HEK293 (cell line): ENCODE results near the gene NDST3.

Experiments used
- CTCF ChIA-PET: fragments of 350-600 bp; formaldehyde crosslinking; extraction: SDS; loops from one replicate; lab custom pipeline; 2021; ENCODE audit warnings: antibody characterized with exemption; lab: Yijun Ruan, JAX
- POLR2A ChIA-PET: fragments of 300-600 bp; formaldehyde crosslinking; extraction: SDS; loops from one replicate; lab custom pipeline; 2020; ENCODE audit warnings: antibody characterized with exemption, inconsistent platforms; lab: Yijun Ruan, JAX
- H3K27ac ChIP-seq: fragments of 200-500 bp; sonication (Bioruptor generic); 2 replicates; pipeline ENCODE4 v1.5.1; 2014; ENCODE audit warnings: low read depth, low read length, control low read depth, inconsistent platforms; ENCODE audit errors: extremely low read depth
- H3K36me3 ChIP-seq, 2 experiments: fragments of 200-500 bp in 1 of 2; sonication (Bioruptor generic) in 1 of 2; 1 replicate in 1 of 2; 2 replicates in 1 of 2; pipeline ENCODE4 v1.5.1; 2014 to 2017; ENCODE audit warnings: inconsistent platforms in 2 of 2, low read length in 2 of 2; ENCODE audit not compliant: control insufficient read depth in 2 of 2, insufficient read depth in 1 of 2
- H3K4me1 ChIP-seq: fragments of 200-500 bp; sonication (Bioruptor generic); 2 replicates; pipeline ENCODE4 v1.5.1; 2014; ENCODE audit warnings: mild to moderate bottlenecking, low read length, inconsistent platforms; ENCODE audit not compliant: control insufficient read depth, insufficient read depth
- H3K4me3 ChIP-seq: 2 replicates; pipeline ENCODE4 v1.5.1; 2011; ENCODE audit warnings: low read depth, mild to moderate bottlenecking, control low read depth, low read length, moderate library complexity
- H3K9me3 ChIP-seq: fragments of 200-500 bp; sonication (Bioruptor generic); 2 replicates; pipeline ENCODE4 v1.5.1; 2014; ENCODE audit warnings: low read depth, low read length, inconsistent platforms; ENCODE audit not compliant: control insufficient read depth, insufficient read depth
- BCL11B ChIP-seq: fragments of 450-650 bp; formaldehyde crosslinking; IDR thresholded peaks from 2 replicates; pipeline ENCODE4 v1.5.1; 2016; ENCODE audit warnings: low read depth, missing biosample characterization, missing genetic modification characterization
- FEZF1 ChIP-seq: fragments of 450-650 bp; formaldehyde crosslinking; IDR thresholded peaks from 2 replicates; pipeline ENCODE4 v1.5.1; 2016; ENCODE audit warnings: missing biosample characterization, missing genetic modification characterization
- GFI1B ChIP-seq: fragments of 450-650 bp; formaldehyde crosslinking; IDR thresholded peaks from 2 replicates; pipeline ENCODE4 v1.5.1; 2016; ENCODE audit warnings: missing biosample characterization, missing genetic modification characterization
- GLIS1 ChIP-seq: fragments of 450-650 bp; formaldehyde crosslinking; IDR thresholded peaks from 2 replicates; pipeline ENCODE4 v1.5.1; 2016; ENCODE audit warnings: missing biosample characterization, missing genetic modification characterization
- KLF9 ChIP-seq: fragments of 450-650 bp; formaldehyde crosslinking; IDR thresholded peaks from 2 replicates; pipeline ENCODE4 v1.5.1; 2016; ENCODE audit warnings: missing biosample characterization, missing genetic modification characterization, low read depth
- RBAK ChIP-seq: fragments of 450-650 bp; formaldehyde crosslinking; IDR thresholded peaks from 2 replicates; pipeline ENCODE4 v1.5.1; 2016; ENCODE audit warnings: missing biosample characterization, missing genetic modification characterization
- SP2 ChIP-seq: fragments of 450-650 bp; formaldehyde crosslinking; IDR thresholded peaks from 2 replicates; pipeline ENCODE4 v1.5.1; 2016; ENCODE audit warnings: missing biosample characterization, missing genetic modification characterization
- SP7 ChIP-seq: fragments of 450-650 bp; formaldehyde crosslinking; IDR thresholded peaks from 2 replicates; pipeline ENCODE4 v1.5.1; 2016; ENCODE audit warnings: missing biosample characterization, missing genetic modification characterization
- YY2 ChIP-seq: fragments of 450-650 bp; formaldehyde crosslinking; IDR thresholded peaks from 2 replicates; pipeline ENCODE4 v1.5.1; 2016; ENCODE audit warnings: missing biosample characterization, missing genetic modification characterization
- ZEB2 ChIP-seq: fragments of 450-650 bp; formaldehyde crosslinking; IDR thresholded peaks from 2 replicates; pipeline ENCODE4 v1.5.1; 2016; ENCODE audit warnings: missing biosample characterization, missing genetic modification characterization
- ZFHX2 ChIP-seq: fragments of 450-650 bp; formaldehyde crosslinking; conservative IDR thresholded peaks from 2 replicates; pipeline ENCODE4 v1.5.1; 2016; ENCODE audit warnings: missing biosample characterization, missing genetic modification characterization
- ZFP69B ChIP-seq: fragments of 450-650 bp; formaldehyde crosslinking; IDR thresholded peaks from 2 replicates; pipeline ENCODE4 v1.5.1; 2016; ENCODE audit warnings: missing biosample characterization, missing genetic modification characterization
- ZNF157 ChIP-seq: fragments of 450-650 bp; formaldehyde crosslinking; IDR thresholded peaks from 2 replicates; pipeline ENCODE4 v1.5.1; 2016; ENCODE audit warnings: missing biosample characterization, missing genetic modification characterization
- ZNF596 ChIP-seq: fragments of 450-650 bp; IDR thresholded peaks from 2 replicates; pipeline ENCODE4 v1.5.0; 2018; ENCODE audit warnings: missing biosample characterization, mild to moderate bottlenecking, missing genetic modification characterization, moderate library complexity
- ZNF670 ChIP-seq: fragments of 450-650 bp; formaldehyde crosslinking; IDR thresholded peaks from 2 replicates; pipeline ENCODE4 v1.5.1; 2016; ENCODE audit warnings: missing biosample characterization, missing genetic modification characterization, low read depth
- TF ChIP-seq, protein P1 (sequence below): fragments of 450-650 bp; formaldehyde crosslinking; IDR thresholded peaks from 2 replicates; pipeline ENCODE4 v1.5.1; 2016; ENCODE audit warnings: missing biosample characterization, missing genetic modification characterization, borderline replicate concordance
- TF ChIP-seq, protein P2 (sequence below): fragments of 450-650 bp; formaldehyde crosslinking; IDR thresholded peaks from 2 replicates; pipeline ENCODE4 v1.5.1; 2016; ENCODE audit warnings: missing biosample characterization, missing genetic modification characterization
- TF ChIP-seq, protein P3 (sequence below): fragments of 450-650 bp; formaldehyde crosslinking; IDR thresholded peaks from 2 replicates; pipeline ENCODE4 v1.5.1; 2016; ENCODE audit warnings: missing biosample characterization, missing genetic modification characterization
- TF ChIP-seq, protein P4 (sequence below): fragments of 450-650 bp; formaldehyde crosslinking; IDR thresholded peaks from 2 replicates; pipeline ENCODE4 v1.5.1; 2016; ENCODE audit warnings: missing biosample characterization, missing genetic modification characterization, low read depth
- TF ChIP-seq, protein P5 (sequence below): fragments of 450-650 bp; formaldehyde crosslinking; IDR thresholded peaks from 2 replicates; pipeline ENCODE4 v1.5.1; 2017; ENCODE audit warnings: missing biosample characterization, mild to moderate bottlenecking, missing genetic modification characterization, moderate library complexity

The NDST3 gene

DNA sequence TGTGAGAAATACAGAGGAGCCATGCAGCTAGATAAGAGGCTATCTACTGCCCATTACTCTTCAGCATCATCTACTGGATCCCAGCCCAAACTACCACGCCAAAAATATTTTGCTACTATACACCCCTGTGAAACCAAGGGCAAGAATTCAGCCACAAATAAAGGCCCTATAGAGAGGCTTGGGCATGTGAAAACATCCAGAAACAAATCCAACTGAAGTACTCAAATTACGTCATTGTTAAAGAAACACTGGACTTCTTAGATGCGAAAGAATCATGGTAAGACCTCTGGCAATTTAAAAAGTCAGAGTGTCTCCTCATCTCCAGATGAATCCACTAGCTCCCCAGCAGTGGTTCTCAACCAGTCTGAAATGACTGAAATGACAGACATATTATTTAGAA is 12.8 kb downstream of the NDST3 start:
- H3K36me3 ChIP-seq: no peaks in the 10 kb centered on the region
- no peak overlapping the region for H3K4me3 ChIP-seq
- no peaks in the 10 kb centered on the region for H3K9me3 ChIP-seq
- H3K4me1 ChIP-seq: no peaks in the 10 kb centered on the region
- POLR2A ChIA-PET: no interaction called here
- no peak overlapping the region for H3K27ac ChIP-seq
- CTCF ChIA-PET: no interaction called here
- TF ChIP-seq FEZF1 (tag by site-specific recombination): no peak
- TF ChIP-seq, protein P1, sequence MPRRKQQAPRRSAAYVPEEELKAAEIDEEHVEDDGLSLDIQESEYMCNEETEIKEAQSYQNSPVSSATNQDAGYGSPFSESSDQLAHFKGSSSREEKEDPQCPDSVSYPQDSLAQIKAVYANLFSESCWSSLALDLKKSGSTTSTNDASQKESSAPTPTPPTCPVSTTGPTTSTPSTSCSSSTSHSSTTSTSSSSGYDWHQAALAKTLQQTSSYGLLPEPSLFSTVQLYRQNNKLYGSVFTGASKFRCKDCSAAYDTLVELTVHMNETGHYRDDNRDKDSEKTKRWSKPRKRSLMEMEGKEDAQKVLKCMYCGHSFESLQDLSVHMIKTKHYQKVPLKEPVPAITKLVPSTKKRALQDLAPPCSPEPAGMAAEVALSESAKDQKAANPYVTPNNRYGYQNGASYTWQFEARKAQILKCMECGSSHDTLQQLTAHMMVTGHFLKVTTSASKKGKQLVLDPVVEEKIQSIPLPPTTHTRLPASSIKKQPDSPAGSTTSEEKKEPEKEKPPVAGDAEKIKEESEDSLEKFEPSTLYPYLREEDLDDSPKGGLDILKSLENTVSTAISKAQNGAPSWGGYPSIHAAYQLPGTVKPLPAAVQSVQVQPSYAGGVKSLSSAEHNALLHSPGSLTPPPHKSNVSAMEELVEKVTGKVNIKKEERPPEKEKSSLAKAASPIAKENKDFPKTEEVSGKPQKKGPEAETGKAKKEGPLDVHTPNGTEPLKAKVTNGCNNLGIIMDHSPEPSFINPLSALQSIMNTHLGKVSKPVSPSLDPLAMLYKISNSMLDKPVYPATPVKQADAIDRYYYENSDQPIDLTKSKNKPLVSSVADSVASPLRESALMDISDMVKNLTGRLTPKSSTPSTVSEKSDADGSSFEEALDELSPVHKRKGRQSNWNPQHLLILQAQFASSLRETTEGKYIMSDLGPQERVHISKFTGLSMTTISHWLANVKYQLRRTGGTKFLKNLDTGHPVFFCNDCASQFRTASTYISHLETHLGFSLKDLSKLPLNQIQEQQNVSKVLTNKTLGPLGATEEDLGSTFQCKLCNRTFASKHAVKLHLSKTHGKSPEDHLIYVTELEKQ (tag by site-specific recombination): no peak
- no peak for TF ChIP-seq ZNF670 (tag by site-specific recombination)
- TF ChIP-seq, protein P2, sequence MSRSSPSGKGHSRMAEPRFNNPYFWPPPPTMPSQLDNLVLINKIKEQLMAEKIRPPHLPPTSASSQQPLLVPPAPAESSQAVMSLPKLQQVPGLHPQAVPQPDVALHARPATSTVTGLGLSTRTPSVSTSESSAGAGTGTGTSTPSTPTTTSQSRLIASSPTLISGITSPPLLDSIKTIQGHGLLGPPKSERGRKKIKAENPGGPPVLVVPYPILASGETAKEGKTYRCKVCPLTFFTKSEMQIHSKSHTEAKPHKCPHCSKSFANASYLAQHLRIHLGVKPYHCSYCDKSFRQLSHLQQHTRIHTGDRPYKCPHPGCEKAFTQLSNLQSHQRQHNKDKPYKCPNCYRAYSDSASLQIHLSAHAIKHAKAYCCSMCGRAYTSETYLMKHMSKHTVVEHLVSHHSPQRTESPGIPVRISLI (tag by site-specific recombination): no peak
- TF ChIP-seq BCL11B: no peak
- TF ChIP-seq RBAK (tag by site-specific recombination): no peak
- no peak for TF ChIP-seq YY2 (tag by site-specific recombination)
- TF ChIP-seq, protein P3, sequence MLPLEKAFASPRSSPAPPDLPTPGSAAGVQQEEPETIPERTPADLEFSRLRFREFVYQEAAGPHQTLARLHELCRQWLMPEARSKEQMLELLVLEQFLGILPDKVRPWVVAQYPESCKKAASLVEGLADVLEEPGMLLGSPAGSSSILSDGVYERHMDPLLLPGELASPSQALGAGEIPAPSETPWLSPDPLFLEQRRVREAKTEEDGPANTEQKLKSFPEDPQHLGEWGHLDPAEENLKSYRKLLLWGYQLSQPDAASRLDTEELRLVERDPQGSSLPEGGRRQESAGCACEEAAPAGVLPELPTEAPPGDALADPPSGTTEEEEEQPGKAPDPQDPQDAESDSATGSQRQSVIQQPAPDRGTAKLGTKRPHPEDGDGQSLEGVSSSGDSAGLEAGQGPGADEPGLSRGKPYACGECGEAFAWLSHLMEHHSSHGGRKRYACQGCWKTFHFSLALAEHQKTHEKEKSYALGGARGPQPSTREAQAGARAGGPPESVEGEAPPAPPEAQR (tag by site-specific recombination): no peak
- no peak for TF ChIP-seq GLIS1 (tag by site-specific recombination)

DNA sequence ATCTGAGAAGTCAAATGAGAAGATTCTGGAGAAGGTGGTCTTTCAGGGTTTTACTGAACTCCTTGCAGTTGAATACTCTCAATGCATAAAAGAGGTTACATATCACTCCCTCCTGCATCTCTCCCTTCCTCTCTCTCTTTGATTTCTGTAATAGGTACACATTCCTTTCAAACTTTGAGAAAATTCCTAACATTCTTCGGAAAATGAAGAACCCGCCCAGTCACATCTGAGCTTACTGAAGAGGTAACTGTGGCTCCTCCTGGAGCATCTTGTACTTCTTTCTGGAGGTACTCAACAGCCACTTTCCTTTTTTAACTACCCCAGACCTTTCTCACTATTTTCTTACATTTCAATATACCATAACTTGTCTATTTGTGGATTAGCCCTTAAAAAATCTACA is 24.7 kb downstream of the NDST3 start:
- H3K27ac ChIP-seq: no peak overlapping the region

More for the DNA sequence above, 24.7 kb downstream of the NDST3 start:
- no peak for TF ChIP-seq ZFP69B (tag by site-specific recombination)
- TF ChIP-seq, protein P4, sequence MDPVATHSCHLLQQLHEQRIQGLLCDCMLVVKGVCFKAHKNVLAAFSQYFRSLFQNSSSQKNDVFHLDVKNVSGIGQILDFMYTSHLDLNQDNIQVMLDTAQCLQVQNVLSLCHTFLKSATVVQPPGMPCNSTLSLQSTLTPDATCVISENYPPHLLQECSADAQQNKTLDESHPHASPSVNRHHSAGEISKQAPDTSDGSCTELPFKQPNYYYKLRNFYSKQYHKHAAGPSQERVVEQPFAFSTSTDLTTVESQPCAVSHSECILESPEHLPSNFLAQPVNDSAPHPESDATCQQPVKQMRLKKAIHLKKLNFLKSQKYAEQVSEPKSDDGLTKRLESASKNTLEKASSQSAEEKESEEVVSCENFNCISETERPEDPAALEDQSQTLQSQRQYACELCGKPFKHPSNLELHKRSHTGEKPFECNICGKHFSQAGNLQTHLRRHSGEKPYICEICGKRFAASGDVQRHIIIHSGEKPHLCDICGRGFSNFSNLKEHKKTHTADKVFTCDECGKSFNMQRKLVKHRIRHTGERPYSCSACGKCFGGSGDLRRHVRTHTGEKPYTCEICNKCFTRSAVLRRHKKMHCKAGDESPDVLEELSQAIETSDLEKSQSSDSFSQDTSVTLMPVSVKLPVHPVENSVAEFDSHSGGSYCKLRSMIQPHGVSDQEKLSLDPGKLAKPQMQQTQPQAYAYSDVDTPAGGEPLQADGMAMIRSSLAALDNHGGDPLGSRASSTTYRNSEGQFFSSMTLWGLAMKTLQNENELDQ (tag by site-specific recombination): no peak
- TF ChIP-seq ZFHX2 (tag by site-specific recombination): no peak
- TF ChIP-seq ZNF596 (tag by site-specific recombination): no peak
- TF ChIP-seq SP2 (tag by site-specific recombination): no peak
- TF ChIP-seq ZNF157: no peak
- TF ChIP-seq, protein P5, sequence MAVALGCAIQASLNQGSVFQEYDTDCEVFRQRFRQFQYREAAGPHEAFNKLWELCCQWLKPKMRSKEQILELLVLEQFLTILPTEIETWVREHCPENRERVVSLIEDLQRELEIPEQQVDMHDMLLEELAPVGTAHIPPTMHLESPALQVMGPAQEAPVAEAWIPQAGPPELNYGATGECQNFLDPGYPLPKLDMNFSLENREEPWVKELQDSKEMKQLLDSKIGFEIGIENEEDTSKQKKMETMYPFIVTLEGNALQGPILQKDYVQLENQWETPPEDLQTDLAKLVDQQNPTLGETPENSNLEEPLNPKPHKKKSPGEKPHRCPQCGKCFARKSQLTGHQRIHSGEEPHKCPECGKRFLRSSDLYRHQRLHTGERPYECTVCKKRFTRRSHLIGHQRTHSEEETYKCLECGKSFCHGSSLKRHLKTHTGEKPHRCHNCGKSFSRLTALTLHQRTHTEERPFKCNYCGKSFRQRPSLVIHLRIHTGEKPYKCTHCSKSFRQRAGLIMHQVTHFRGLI (tag by site-specific recombination): no peak
- no peak for TF ChIP-seq SP7 (tag by site-specific recombination)
- no peak for TF ChIP-seq GFI1B
- no peak for TF ChIP-seq KLF9 (tag by site-specific recombination)
- TF ChIP-seq ZEB2 (tag by site-specific recombination): no peak
- ChIA-PET POLR2A (no interaction called here), CTCF (interaction anchor here (0.7 kb wide), 1 partner anchor 128 kb away, joined by 4 read pairs; no protein-coding TSS in a partner anchor)
- Histone ChIP-seq H3K4me1 (no peaks in the 10 kb centered on the region), H3K4me3 (no peak overlapping the region), H3K36me3 (no peaks in the 10 kb centered on the region), H3K9me3 (no peaks in the 10 kb centered on the region)
